ENCODE results near the gene AGBL5. TPM values are rescaled to one million over a fixed set of nuclear protein-coding genes. Genes with fewer than 3 reads are reported as not detected.

AGBL5 gene
- total and polyA plus RNA-seq, 9 of the 15 experiments (the other 6 are each of a cell fraction or from before 2014, with no cell fraction given): 3.3 to 52.7 (median 26.2) TPM

DNA sequence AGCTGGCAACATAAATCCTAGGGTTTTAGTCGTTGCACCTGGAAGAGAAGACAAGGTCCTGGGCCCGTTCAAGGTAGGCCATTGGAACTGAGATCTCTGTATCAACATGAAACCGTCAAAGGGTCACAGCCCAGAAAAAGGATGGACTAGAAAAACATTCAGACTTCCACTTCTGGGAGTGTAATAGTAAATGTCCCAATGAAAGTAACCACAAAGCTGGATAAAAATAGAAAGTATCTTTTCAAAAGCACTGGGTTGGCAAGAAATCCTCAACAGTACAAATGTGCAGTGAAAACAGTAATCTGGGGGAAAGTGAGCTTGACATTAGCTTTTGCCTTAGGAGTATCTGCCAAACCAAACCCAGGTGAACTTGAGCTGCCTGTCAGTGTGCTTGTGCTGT lies 54.5 kb downstream of the AGBL5 start:
- in situ Hi-C loops (cut with MboI): no loop called here
- TF ChIP-seq E2F4 (CRISPR knock-in tag; IDR thresholded peaks at IDR 0.05; ENCODE audit: low read depth): no peak
- TF ChIP-seq, protein P1, sequence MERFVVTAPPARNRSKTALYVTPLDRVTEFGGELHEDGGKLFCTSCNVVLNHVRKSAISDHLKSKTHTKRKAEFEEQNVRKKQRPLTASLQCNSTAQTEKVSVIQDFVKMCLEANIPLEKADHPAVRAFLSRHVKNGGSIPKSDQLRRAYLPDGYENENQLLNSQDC (CRISPR knock-in tag; IDR thresholded peaks at IDR 0.05): no peak
- TF ChIP-seq, protein P2, sequence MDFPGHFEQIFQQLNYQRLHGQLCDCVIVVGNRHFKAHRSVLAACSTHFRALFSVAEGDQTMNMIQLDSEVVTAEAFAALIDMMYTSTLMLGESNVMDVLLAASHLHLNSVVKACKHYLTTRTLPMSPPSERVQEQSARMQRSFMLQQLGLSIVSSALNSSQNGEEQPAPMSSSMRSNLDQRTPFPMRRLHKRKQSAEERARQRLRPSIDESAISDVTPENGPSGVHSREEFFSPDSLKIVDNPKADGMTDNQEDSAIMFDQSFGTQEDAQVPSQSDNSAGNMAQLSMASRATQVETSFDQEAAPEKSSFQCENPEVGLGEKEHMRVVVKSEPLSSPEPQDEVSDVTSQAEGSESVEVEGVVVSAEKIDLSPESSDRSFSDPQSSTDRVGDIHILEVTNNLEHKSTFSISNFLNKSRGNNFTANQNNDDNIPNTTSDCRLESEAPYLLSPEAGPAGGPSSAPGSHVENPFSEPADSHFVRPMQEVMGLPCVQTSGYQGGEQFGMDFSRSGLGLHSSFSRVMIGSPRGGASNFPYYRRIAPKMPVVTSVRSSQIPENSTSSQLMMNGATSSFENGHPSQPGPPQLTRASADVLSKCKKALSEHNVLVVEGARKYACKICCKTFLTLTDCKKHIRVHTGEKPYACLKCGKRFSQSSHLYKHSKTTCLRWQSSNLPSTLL (IDR thresholded peaks at IDR 0.05): no peak
- no peak for TF ChIP-seq RBBP5 (IDR thresholded peaks at IDR 0.05; ENCODE audit: borderline replicate concordance, insufficient read depth, low read length, poor library complexity, severe bottlenecking)
- no peak for TF ChIP-seq HDAC1 (IDR thresholded peaks at IDR 0.05)
- TF ChIP-seq GTF3C2 (IDR thresholded peaks at IDR 0.05; ENCODE audit: borderline replicate concordance, extremely low read depth, insufficient read length): no peak
- no peak for TF ChIP-seq ZNF644 (tag; IDR thresholded peaks at IDR 0.05; ENCODE audit: low read depth)
- TF ChIP-seq SAFB (IDR thresholded peaks at IDR 0.05; ENCODE audit: borderline replicate concordance, low read depth, low read length): no peak
- no peak for TF ChIP-seq MEIS2 (IDR thresholded peaks at IDR 0.05; ENCODE audit: partially characterized antibody)
- Histone ChIP-seq H3K4me3 (no peak overlapping the region), H3K4me1 (replicated peaks in 1 of 2; ENCODE audit: control insufficient read depth in 2 of 2, insufficient read depth in 2 of 2, low read length in 2 of 2) (peaks cover 0 to 7% of the 10 kb centered on the region in 2 experiments; a peak in 2 of 5 replicates), H3K4me2 (ENCODE audit: insufficient read depth, low read length) (no peak overlapping the region), H3K79me2 (ENCODE audit: control insufficient read depth, insufficient read depth, low read length) (no peaks in the 10 kb centered on the region), H3K9me3 (replicated peaks; ENCODE audit: control insufficient read depth, insufficient read depth, low read depth, low read length) (no peaks in the 10 kb centered on the region), H4K20me1 (replicated peaks; ENCODE audit: control insufficient read depth, insufficient read depth, low read length) (no peaks in the 10 kb centered on the region), H3K9me1 (ENCODE audit: control insufficient read depth, insufficient read depth, low read length) (no peaks in the 10 kb centered on the region), H3K36me3 (ENCODE audit: control insufficient read depth, insufficient read depth, low read length) (no peaks in the 10 kb centered on the region), H3K27me3 (ENCODE audit: control insufficient read depth in 2 of 2, insufficient read depth in 2 of 2, low read length in 2 of 2) (no peaks in the 10 kb centered on the region), H3K9ac (ENCODE audit: insufficient read depth in 1 of 2, low read depth in 2 of 2, low read length in 2 of 2) (no peak overlapping the region), H3K27ac (ENCODE audit: extremely low read depth, low read depth, low read length) (no peak overlapping the region), H2AFZ (ENCODE audit: low read depth, low read length) (no peak overlapping the region)
- 9% methylated on average over 3 of the region's 3 CpGs for WGBS (ENCODE audit: insufficient coverage, low coverage, missing lambda C conversion rate)
- no TSS peak for BruUV-seq (replicated peaks)
- ChIA-PET POLR2A (interaction anchor here (0.6 to 1.3 kb wide), 4 partner anchors 10 to 127 kb away, joined by 3 to 4 read pairs (median 4); partner anchors contain the start of gene ABHD1), CTCF (ENCODE audit: low intra/inter-chr PET ratio) (no interaction called here)
- ATAC-seq: no peak
- intact Hi-C loops (cut with micrococcal nuclease): no loop called here
- FAIRE-seq: no peak
- no peak for DNase-seq (ENCODE audit: extremely low read depth in 1 of 4, low spot score in 3 of 4)
